Esophagus squamous epithelium (tissue), 5 donors: ENCODE measurements around the gene CABCOCO1. TPM values are rescaled to one million over a fixed set of nuclear protein-coding genes. Genes with fewer than 3 reads are reported as not detected.

Experiments used
- DNase-seq: peaks from one replicate; lab custom pipeline; 2025; lab: John Stamatoyannopoulos, UW
- H3K27ac ChIP-seq, 4 donors: fragments of 200-600 bp; sonication (generic); one replicate each; pipeline ENCODE4 v1.5.1; 2016 to 2019; ENCODE audit warnings: mild to moderate bottlenecking in 1 of 4
- H3K27me3 ChIP-seq, 4 donors: fragments of 200-600 bp; sonication (generic); 1 replicate in 3 of 4; 2 replicates in 1 of 4; pipeline versions ENCODE4 v1.5.1 to v1.6.0; 2017 to 2021; ENCODE audit warnings: antibody characterized with exemption in 1 of 4
- H3K36me3 ChIP-seq, 3 donors: fragments of 200-600 bp; sonication (generic); one replicate each; pipeline ENCODE4 v1.5.1; 2016 to 2019
- H3K4me1 ChIP-seq, 3 donors: fragments of 200-600 bp; sonication (generic); one replicate each; pipeline ENCODE4 v1.5.1; 2017 to 2019
- H3K4me3 ChIP-seq, 4 donors: fragments of 200-600 bp; sonication (generic); 1 replicate in 3 of 4; 2 replicates in 1 of 4; pipeline ENCODE4 v1.5.1; 2016 to 2019; ENCODE audit warnings: mild to moderate bottlenecking in 2 of 4, moderate library complexity in 1 of 4
- H3K9me3 ChIP-seq, 3 donors: fragments of 200-600 bp; sonication (generic); one replicate each; pipeline ENCODE4 v1.5.1; 2016 to 2019
- CTCF ChIP-seq, 6 experiments: fragments of 450-650 bp in 4 of 6; fragments of 200-600 bp in 2 of 6; sonication (generic) in 2 of 6; IDR thresholded peaks; one replicate each; pipeline ENCODE4 v1.5.1; 2016 to 2019; ENCODE audit warnings: antibody characterized with exemption in 6 of 6, mild to moderate bottlenecking in 4 of 6, moderate library complexity in 4 of 6
- POLR2A ChIP-seq, 4 donors: fragments of 450-650 bp; IDR thresholded peaks; one replicate each; pipeline ENCODE4 v1.6.1; 2017; ENCODE audit warnings: antibody characterized with exemption in 4 of 4, mild to moderate bottlenecking in 4 of 4, moderate library complexity in 3 of 4
- WGBS, 2 donors: methylation state at CpG; one replicate each; pipeline ENCODE4 v1.1.5; 2018; 5-methylcytosine and 5-hydroxymethylcytosine counted together
- intact Hi-C: fragments of 100-400 bp; cut with DNase I; formaldehyde crosslinking; loops from one replicate; pipeline ENCODE4 v1.15.0; 2022
- total RNA-seq, 4 donors: library from RNA; depleted of rRNA; stranded (reverse); fragments of >200 nt; gene quantifications; one replicate each; pipeline ENCODE4 v1.1.0, GENCODE V29; 2016
- donor health status: DM: yes; HTN: yes; CAD: no.

The CABCOCO1 gene
- total RNA-seq, 4 donors from 2014 or later: 0.38 TPM; not detected in 3

DNA sequence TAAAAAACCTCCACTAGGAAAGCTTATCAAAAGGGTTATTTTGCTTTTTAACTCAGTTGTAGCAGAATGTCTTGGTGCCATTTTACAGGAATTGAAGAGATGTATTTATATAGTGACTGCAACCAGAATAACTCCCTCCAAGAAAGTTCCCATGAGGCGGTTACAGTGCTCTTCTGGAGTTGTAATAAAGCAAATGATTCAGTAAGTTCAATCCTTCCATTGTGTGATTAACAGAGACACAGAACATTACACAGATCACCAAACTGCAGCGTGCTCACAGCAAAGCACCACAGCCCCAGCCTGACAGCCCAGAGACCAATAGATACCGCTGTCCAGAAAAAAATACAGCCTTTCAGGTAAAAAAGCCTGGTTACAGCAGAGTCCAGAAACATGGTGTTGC is 21.9 kb upstream of the CABCOCO1 start:
- Histone ChIP-seq H3K27me3 (no peaks in the 10 kb centered on the region), H3K4me1 (peaks cover 0 to 19% (median 5%) of the 10 kb centered on the region in 3 donors), H3K36me3 (no peaks in the 10 kb centered on the region), H3K27ac (no peak overlapping the region), H3K9me3 (no peaks in the 10 kb centered on the region), H3K4me3 (no peak overlapping the region)
- TF ChIP-seq CTCF (IDR thresholded peaks at IDR 0.05): no peak
- TF ChIP-seq POLR2A (IDR thresholded peaks at IDR 0.05): no peak
- WGBS, 2 donors: 94 to 97% methylated on average over 3 of the region's 3 CpGs
- no peak for DNase-seq
- intact Hi-C loops: no loop called here

GRCh38 chr10:61642150-61642571 is 20.6 kb upstream of the CABCOCO1 start:
- no peak for TF ChIP-seq CTCF (IDR thresholded peaks at IDR 0.05)
- TF ChIP-seq POLR2A (IDR thresholded peaks at IDR 0.05): no peak
- Histone ChIP-seq H3K4me1 (peaks cover 0 to 15% (median 5%) of the 10 kb centered on the region in 3 donors), H3K36me3 (no peaks in the 10 kb centered on the region), H3K27me3 (no peaks in the 10 kb centered on the region), H3K4me3 (no peak overlapping the region), H3K27ac (no peak overlapping the region), H3K9me3 (no peaks in the 10 kb centered on the region)
- DNase-seq: no peak
- WGBS, 2 donors: 28 to 43% methylated on average over 2 of the region's 2 CpGs
- intact Hi-C loops: no loop called here

DNA sequence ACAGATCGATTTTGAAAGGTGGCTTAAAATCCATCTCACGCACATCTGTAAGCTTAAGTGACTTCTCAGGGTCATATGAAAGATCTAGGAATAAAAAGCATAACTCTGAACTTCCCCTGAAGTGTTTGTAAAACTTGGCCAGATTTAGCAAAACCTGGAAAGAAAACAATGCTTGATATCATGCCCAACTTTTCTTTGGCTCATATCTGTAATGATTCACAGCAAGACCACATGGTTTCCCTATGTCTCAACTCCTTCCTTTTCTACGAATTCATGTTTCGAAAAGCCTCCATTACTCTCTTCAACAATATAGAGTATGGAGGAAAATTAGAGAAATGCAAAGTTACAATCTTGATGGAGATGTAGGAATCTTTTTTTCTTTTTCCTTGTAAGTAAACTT is 20.1 kb upstream of the CABCOCO1 start:
- peak overlapping the region in 1 of 4 donors; percentile 22 for H3K4me3 ChIP-seq
- no peak for DNase-seq
- 25 to 38% methylated on average over 4 of the region's 4 CpGs for WGBS, 2 donors
- no peaks in the 10 kb centered on the region for H3K36me3 ChIP-seq
- no peak for TF ChIP-seq CTCF (IDR thresholded peaks at IDR 0.05)
- TF ChIP-seq POLR2A (IDR thresholded peaks at IDR 0.05): no peak
- intact Hi-C loops: no loop called here
- H3K9me3 ChIP-seq: no peaks in the 10 kb centered on the region
- H3K4me1 ChIP-seq: peaks cover 0 to 15% (median 5%) of the 10 kb centered on the region in 3 donors
- H3K27me3 ChIP-seq: no peaks in the 10 kb centered on the region
- H3K27ac ChIP-seq: no peak overlapping the region

DNA sequence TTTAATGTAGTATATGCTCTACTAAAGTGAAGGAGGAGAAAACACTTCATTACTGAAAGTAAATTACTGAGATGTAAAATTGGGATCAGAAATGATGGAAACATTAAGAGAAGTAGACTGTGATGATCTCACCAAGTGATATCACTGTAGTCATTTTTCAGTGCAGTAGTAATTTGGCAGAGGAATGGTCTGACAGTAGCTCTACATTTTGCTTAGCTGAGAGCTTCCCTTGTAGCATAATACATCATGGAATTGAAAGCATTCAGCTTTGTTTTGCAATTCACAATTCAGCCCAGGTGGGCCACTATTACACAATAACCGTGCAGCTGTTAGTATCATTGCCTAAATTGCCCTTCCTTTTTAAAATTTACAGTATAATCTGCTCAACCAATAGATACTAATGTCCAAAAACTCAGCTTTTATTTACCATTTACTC is 19.4 kb upstream of the CABCOCO1 start:
- intact Hi-C loops: no loop called here
- no peak overlapping the region for H3K27ac ChIP-seq
- TF ChIP-seq CTCF (IDR thresholded peaks at IDR 0.05) (no peak), POLR2A (IDR thresholded peaks at IDR 0.05) (no peak)
- no peaks in the 10 kb centered on the region for H3K9me3 ChIP-seq
- H3K4me3 ChIP-seq: no peak overlapping the region
- H3K27me3 ChIP-seq: no peaks in the 10 kb centered on the region
- WGBS, 2 donors: 30 to 56% methylated on average over 1 of the region's 1 CpG
- H3K36me3 ChIP-seq: no peaks in the 10 kb centered on the region
- DNase-seq: no peak
- H3K4me1 ChIP-seq: peaks cover 0 to 15% (median 5%) of the 10 kb centered on the region in 3 donors

DNA sequence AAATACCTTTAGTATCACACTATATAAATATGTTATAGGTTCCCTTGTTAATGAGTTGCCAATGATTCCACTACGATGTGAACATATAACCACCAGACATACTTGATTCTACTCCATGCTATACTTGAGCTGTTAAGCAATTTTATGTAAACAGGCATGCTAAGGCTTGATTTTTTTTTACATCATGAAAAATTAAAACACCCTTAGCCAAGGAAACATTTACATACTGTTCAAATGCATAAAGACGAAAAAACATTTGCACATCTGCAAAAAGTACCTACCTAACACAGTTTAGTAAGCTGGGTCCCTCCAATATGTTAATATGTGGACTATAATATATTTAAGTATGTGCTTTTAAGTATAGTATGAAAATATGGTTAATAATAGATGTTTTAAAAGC is 9.0 kb upstream of the CABCOCO1 start:
- H3K27me3 ChIP-seq: no peaks in the 10 kb centered on the region
- no peak for DNase-seq
- H3K27ac ChIP-seq: no peak overlapping the region
- H3K4me1 ChIP-seq: no peaks in the 10 kb centered on the region
- intact Hi-C loops: no loop called here
- no peak for TF ChIP-seq CTCF (IDR thresholded peaks at IDR 0.05)
- no peak for TF ChIP-seq POLR2A (IDR thresholded peaks at IDR 0.05)
- no peaks in the 10 kb centered on the region for H3K36me3 ChIP-seq
- H3K4me3 ChIP-seq: no peak overlapping the region
- 44 to 56% methylated on average over 2 of the region's 2 CpGs for WGBS, 2 donors
- H3K9me3 ChIP-seq: no peaks in the 10 kb centered on the region
